ENCODE measurements around the gene UBE2E2. TPM values are rescaled to one million over a fixed set of nuclear protein-coding genes. Genes with fewer than 3 reads are reported as not detected.

UBE2E2 gene
- total and polyA plus RNA-seq, 2 of the 13 experiments (the other 11 are each of a cell fraction or from before 2014, with no cell fraction given) = 0.77 to 1.5 TPM

DNA sequence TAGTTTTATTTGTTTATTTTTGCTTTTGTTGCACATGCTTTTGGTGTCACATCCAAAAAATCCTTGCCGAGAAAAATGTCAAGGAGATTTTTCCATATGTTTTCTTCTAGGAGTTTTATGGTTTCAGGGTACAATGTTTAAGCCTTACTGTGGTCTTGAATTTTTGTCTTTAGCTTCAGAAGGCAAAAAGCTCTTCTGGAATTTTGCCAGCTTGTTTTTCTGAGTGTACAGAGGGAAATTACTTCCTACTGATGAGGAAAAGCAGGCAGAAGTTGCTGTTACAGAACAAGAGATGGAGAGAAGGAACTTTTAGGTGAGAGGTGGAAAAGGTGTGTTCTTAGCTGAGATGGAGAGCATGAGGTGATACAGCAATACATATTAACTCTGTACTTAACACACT, 59.6 kb downstream of the UBE2E2 start:
- no peak overlapping the region for H3K27ac ChIP-seq (ENCODE audit: extremely low read length, insufficient read depth, low read length)
- TF ChIP-seq ZSCAN22 (CRISPR knock-in tag; IDR thresholded peaks at IDR 0.05) (no peak), PRDM15 (CRISPR knock-in tag; IDR thresholded peaks at IDR 0.05) (no peak)
- H3K9ac ChIP-seq (ENCODE audit: insufficient read depth, low read depth, low read length) = no peak overlapping the region
- H3K27me3 ChIP-seq (ENCODE audit: control insufficient read depth in 1 of 2, insufficient read depth in 2 of 2, low read length in 2 of 2) = no peaks in the 10 kb centered on the region
- in situ Hi-C loops (cut with HindIII; ENCODE audit: extremely low pct_ligation_motif_present, low pct_unique_long_range_greater_than_20kb) = no loop called here
- ATAC-seq (no peak), DNase-seq (ENCODE audit: low spot score) (no peak), FAIRE-seq (no peak)
- H3K9me3 ChIP-seq (ENCODE audit: low read length) = no peaks in the 10 kb centered on the region
- H3K36me3 ChIP-seq (replicated peaks in 1 of 2; ENCODE audit: control insufficient read depth in 1 of 2, insufficient read depth in 2 of 2, low read length in 2 of 2) = no peaks in the 10 kb centered on the region
- H3K4me1 ChIP-seq (ENCODE audit: insufficient read depth, low read length) = no peaks in the 10 kb centered on the region
- BruUV-seq (replicated peaks) = no TSS peak
- no peak overlapping the region for H3K4me2 ChIP-seq (ENCODE audit: low read depth, low read length)
- ChIA-PET CTCF (ENCODE audit: low intra/inter-chr PET ratio, low total read pairs) (no interaction called here), POLR2A (no interaction called here)
- H2AFZ ChIP-seq (ENCODE audit: low read length) = no peak overlapping the region
- no peaks in the 10 kb centered on the region for H3K79me2 ChIP-seq (ENCODE audit: insufficient read depth, low read length)
- 3% methylated on average over 1 of the region's 1 CpG for WGBS (ENCODE audit: low lambda C conversion rate)
- no peaks in the 10 kb centered on the region for H4K20me1 ChIP-seq (ENCODE audit: insufficient read depth, low read length)
- intact Hi-C loops (cut with micrococcal nuclease; ENCODE audit: unreplicated experiment) = no loop called here
- no peak overlapping the region for H3K4me3 ChIP-seq (replicated peaks in 1 of 3; ENCODE audit: insufficient read depth in 1 of 3, low read depth in 2 of 3, low read length in 3 of 3)

- ATAC-seq = no peak
- Histone ChIP-seq H4K20me1 (ENCODE audit: insufficient read depth, low read length) (no peaks in the 10 kb centered on the region), H3K4me3 (replicated peaks in 1 of 3; ENCODE audit: insufficient read depth in 1 of 3, low read depth in 2 of 3, low read length in 3 of 3) (no peak overlapping the region), H3K9ac (ENCODE audit: insufficient read depth, low read depth, low read length) (no peak overlapping the region), H3K27me3 (ENCODE audit: control insufficient read depth in 1 of 2, insufficient read depth in 2 of 2, low read length in 2 of 2) (no peaks in the 10 kb centered on the region), H3K79me2 (ENCODE audit: insufficient read depth, low read length) (no peaks in the 10 kb centered on the region), H3K9me3 (ENCODE audit: low read length) (no peaks in the 10 kb centered on the region), H3K27ac (ENCODE audit: extremely low read length, insufficient read depth, low read length) (no peak overlapping the region), H3K4me1 (ENCODE audit: insufficient read depth, low read length) (no peaks in the 10 kb centered on the region), H3K36me3 (replicated peaks in 1 of 2; ENCODE audit: control insufficient read depth in 1 of 2, insufficient read depth in 2 of 2, low read length in 2 of 2) (no peaks in the 10 kb centered on the region), H2AFZ (ENCODE audit: low read length) (no peak overlapping the region), H3K4me2 (ENCODE audit: low read depth, low read length) (no peak overlapping the region)
- BruUV-seq (replicated peaks) = no TSS peak
- in situ Hi-C loops (cut with HindIII; ENCODE audit: extremely low pct_ligation_motif_present, low pct_unique_long_range_greater_than_20kb) (no loop called here), intact Hi-C loops (cut with micrococcal nuclease; ENCODE audit: unreplicated experiment) (no loop called here)
- 18% methylated on average over 6 of the region's 6 CpGs for WGBS (ENCODE audit: low lambda C conversion rate)
- ChIA-PET POLR2A (no interaction called here), CTCF (ENCODE audit: low intra/inter-chr PET ratio, low total read pairs) (no interaction called here)
- no peak for FAIRE-seq
- DNase-seq (ENCODE audit: low spot score) = no peak
- TF ChIP-seq PCBP1 (IDR thresholded peaks at IDR 0.05; ENCODE audit: borderline replicate concordance, low read depth, low read length) (no peak), MYNN (CRISPR knock-in tag; IDR thresholded peaks at IDR 0.05; ENCODE audit: low read depth) (no peak), TCF7 (IDR thresholded peaks at IDR 0.05; ENCODE audit: low read depth) (no peak), PHB2 (IDR thresholded peaks at IDR 0.05; ENCODE audit: partially characterized antibody) (no peak), MTA3 (CRISPR knock-in tag; IDR thresholded peaks at IDR 0.05) (no peak), SNAI1 (CRISPR knock-in tag; IDR thresholded peaks at IDR 0.05; ENCODE audit: borderline replicate concordance) (no peak), ZNF280D (CRISPR knock-in tag; IDR thresholded peaks at IDR 0.05) (no peak), SYNCRIP (IDR thresholded peaks at IDR 0.05; ENCODE audit: insufficient read depth, low read depth, low read length) (no peak)
- TF ChIP-seq, protein P1, sequence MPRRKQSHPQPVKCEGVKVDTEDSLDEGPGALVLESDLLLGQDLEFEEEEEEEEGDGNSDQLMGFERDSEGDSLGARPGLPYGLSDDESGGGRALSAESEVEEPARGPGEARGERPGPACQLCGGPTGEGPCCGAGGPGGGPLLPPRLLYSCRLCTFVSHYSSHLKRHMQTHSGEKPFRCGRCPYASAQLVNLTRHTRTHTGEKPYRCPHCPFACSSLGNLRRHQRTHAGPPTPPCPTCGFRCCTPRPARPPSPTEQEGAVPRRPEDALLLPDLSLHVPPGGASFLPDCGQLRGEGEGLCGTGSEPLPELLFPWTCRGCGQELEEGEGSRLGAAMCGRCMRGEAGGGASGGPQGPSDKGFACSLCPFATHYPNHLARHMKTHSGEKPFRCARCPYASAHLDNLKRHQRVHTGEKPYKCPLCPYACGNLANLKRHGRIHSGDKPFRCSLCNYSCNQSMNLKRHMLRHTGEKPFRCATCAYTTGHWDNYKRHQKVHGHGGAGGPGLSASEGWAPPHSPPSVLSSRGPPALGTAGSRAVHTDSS (CRISPR knock-in tag; conservative IDR thresholded peaks at IDR 0.05) = no peak
Observed at GRCh38 chr3:23263796-23264195, 60.7 kb downstream of the UBE2E2 start.

All from HepG2 (cell line).